Effector memory CD8-positive, alpha-beta T cell (primary cell): ENCODE data around the gene SLAMF1.
"Not testable (repeated sequence)": the region's sequence is repeated elsewhere in the genome, so short reads cannot be mapped to it uniquely, and the experiment has no call there.

Experiments used
- ATAC-seq: fragments of 150-1000 bp; cut with Tn5 transposase; replicated peaks from 2 replicates; pipeline ENCODE4 v1.10.0; 2021; ENCODE audit warnings: mild to moderate bottlenecking, moderate library complexity
- DNase-seq, 3 experiments: peaks; one replicate each; pipeline ENCODE4 v3.0.0; 2021
- H3K27ac Mint-ChIP-seq, 2 donors: one replicate each; pipeline ENCODE4 v1.8.0; 2022; ENCODE audit warnings: mild to moderate bottlenecking in 2 of 2, mixed read lengths in 2 of 2, moderate library complexity in 2 of 2
- H3K27me3 Mint-ChIP-seq, 2 donors: one replicate each; pipeline ENCODE4 v1.8.0; 2022; ENCODE audit warnings: mixed read lengths in 2 of 2
- H3K36me3 Mint-ChIP-seq: one replicate; pipeline ENCODE4 v1.8.0; 2022; ENCODE audit warnings: mild to moderate bottlenecking, moderate library complexity, mixed read lengths; ENCODE audit not compliant: insufficient read depth
- H3K4me1 Mint-ChIP-seq, 2 donors: one replicate each; pipeline ENCODE4 v1.8.0; 2022; ENCODE audit warnings: low read depth in 2 of 2, mixed read lengths in 2 of 2
- H3K4me3 Mint-ChIP-seq, 2 donors: one replicate each; pipeline ENCODE4 v1.8.0; 2022; ENCODE audit warnings: mild to moderate bottlenecking in 2 of 2, mixed read lengths in 2 of 2, moderate library complexity in 2 of 2
- H3K9me3 Mint-ChIP-seq, 2 donors: one replicate each; pipeline ENCODE4 v1.8.0; 2022; ENCODE audit warnings: mixed read lengths in 2 of 2

Gene SLAMF1

GRCh38 chr1:160563230-160563629 lies 83.6 kb downstream of the SLAMF1 start:
- peak overlapping the region in 1 of 2 donors; percentile 47 for H3K4me3 Mint-ChIP-seq
- not testable (repeated sequence) for ATAC-seq

GRCh38 chr1:160562745-160563144 lies 84.1 kb downstream of the SLAMF1 start:
- H3K36me3 Mint-ChIP-seq = peaks cover 39% of the 10 kb centered on the region
- DNase-seq, ATAC-seq, H3K27me3 Mint-ChIP-seq, H3K9me3 Mint-ChIP-seq: not testable (repeated sequence)
- H3K4me3 Mint-ChIP-seq = peak overlapping the region in 1 of 2 donors; percentile 81
- peak overlapping the region; percentile 91 to 97 for H3K27ac Mint-ChIP-seq
- H3K4me1 Mint-ChIP-seq = peaks cover 72 to 84% of the 10 kb centered on the region in 2 donors

More at GRCh38 chr1:160563230-160563629, 83.6 kb downstream of the SLAMF1 start:
- H3K27me3 Mint-ChIP-seq, DNase-seq, H3K9me3 Mint-ChIP-seq: not testable (repeated sequence)
- peaks cover 41% of the 10 kb centered on the region for H3K36me3 Mint-ChIP-seq
- peak overlapping the region in 1 of 2 donors; percentile 97 for H3K27ac Mint-ChIP-seq
- H3K4me1 Mint-ChIP-seq = peaks cover 72 to 87% of the 10 kb centered on the region in 2 donors

DNA sequence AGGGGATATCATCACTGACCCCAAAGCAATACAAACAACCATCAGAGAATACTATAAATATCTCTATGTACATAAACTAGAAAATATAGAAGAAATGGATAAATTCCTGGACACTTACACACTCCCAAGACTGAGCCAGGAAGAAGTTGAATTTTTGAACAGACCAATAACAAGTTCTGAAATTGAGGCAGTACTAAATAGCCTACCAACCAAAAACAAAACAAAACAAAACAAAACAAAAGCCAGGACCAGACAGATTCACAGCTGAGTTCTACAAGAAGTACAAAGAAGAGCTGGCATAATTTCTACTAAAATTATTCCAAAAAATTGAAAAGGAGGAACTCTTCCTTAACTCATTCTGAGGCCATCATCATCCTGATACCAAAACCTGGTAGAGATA lies 86.0 kb downstream of the SLAMF1 start:
- DNase-seq = no peak
- H3K4me1 Mint-ChIP-seq = peaks cover 66 to 82% of the 10 kb centered on the region in 2 donors
- no peaks in the 10 kb centered on the region for H3K27me3 Mint-ChIP-seq
- H3K4me3 Mint-ChIP-seq = peak overlapping the region; percentile 68 to 81
- peaks cover 0 to 2% of the 10 kb centered on the region in 2 donors for H3K9me3 Mint-ChIP-seq
- H3K27ac Mint-ChIP-seq = peak overlapping the region; percentile 91 to 97
- peak; percentile 46 for ATAC-seq
- peaks cover 33% of the 10 kb centered on the region for H3K36me3 Mint-ChIP-seq

GRCh38 chr1:160560045-160560705 lies 86.7 kb downstream of the SLAMF1 start:
- Mint-ChIP-seq H3K4me3 (peak overlapping the region; percentile 68 to 81), H3K27ac (peak overlapping the region; percentile 91 to 97), H3K9me3 (peaks cover 0 to 2% of the 10 kb centered on the region in 2 donors), H3K4me1 (peaks cover 65 to 82% of the 10 kb centered on the region in 2 donors), H3K27me3 (no peaks in the 10 kb centered on the region), H3K36me3 (peaks cover 37% of the 10 kb centered on the region)
- DNase-seq = no peak
- peak; percentile 31 for ATAC-seq

GRCh38 chr1:160559437-160559836 lies 87.4 kb downstream of the SLAMF1 start:
- Mint-ChIP-seq H3K36me3 (peaks cover 39% of the 10 kb centered on the region), H3K4me1 (peaks cover 59 to 75% of the 10 kb centered on the region in 2 donors), H3K4me3 (peak overlapping the region; percentile 68 to 81), H3K27ac (peak overlapping the region; percentile 91 to 97)
- not testable (repeated sequence) for DNase-seq, H3K27me3 Mint-ChIP-seq, H3K9me3 Mint-ChIP-seq
- ATAC-seq = peak; percentile 64

DNA sequence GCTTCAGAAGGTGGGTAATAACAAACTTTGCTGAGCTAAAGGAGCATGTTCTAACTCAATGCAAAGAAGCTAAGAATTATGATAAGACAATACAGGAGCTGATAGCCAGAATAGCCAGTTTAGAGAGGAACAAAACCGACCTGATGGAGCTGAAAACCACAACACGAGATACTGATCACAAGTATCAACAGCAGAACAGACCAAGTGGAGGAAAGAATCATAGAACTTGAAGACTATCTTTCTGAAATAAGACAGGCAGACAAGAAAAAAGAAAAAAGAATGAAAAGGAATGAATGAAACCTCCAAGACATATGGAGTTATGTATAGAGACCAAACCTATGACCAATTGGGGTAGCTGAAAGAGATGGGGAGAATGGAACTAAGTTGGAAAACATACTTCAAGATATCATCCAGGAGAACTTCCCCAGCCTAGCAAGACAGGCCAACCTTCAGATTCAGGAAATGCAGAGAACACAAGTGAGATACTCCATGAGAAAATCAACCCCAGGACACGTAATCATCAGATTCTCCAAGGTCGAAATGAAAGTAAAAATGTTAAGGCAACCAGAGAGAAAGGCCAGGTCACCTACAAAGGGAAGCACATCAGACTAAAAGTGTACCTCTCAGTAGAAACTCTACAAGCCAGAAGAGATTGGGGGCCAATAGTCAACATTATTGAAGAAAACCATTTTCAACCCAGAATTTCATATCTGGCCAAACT lies 88.0 kb downstream of the SLAMF1 start:
- Mint-ChIP-seq H3K27ac (peak overlapping the region; percentile 91 to 97), H3K36me3 (peaks cover 39% of the 10 kb centered on the region), H3K4me3 (peak overlapping the region; percentile 68 to 81), H3K4me1 (peaks cover 57 to 75% of the 10 kb centered on the region in 2 donors), H3K9me3 (peaks cover 0 to 2% of the 10 kb centered on the region in 2 donors), H3K27me3 (no peaks in the 10 kb centered on the region)
- ATAC-seq (peak; percentile 38), DNase-seq (no peak)
